Measurements from ENCODE around the gene RNF187. TPM values are rescaled to one million over a fixed set of nuclear protein-coding genes. Genes with fewer than 3 reads are reported as not detected.
A peak's percentile ranks its signal among the peaks of the same experiment; 100 is the strongest.

Gene RNF187
- total and polyA plus RNA-seq, 2 donors from 2014 or later, result 85.2 to 137 TPM

GRCh38 chr1:228459091-228459993, 27.8 kb upstream of the RNF187 start:
- H3K9me3 ChIP-seq (ENCODE audit: control insufficient read depth in 2 of 3, insufficient read depth in 1 of 3, low read length in 3 of 3), result no peaks in the 10 kb centered on the region
- no peak overlapping the region for H3K9ac ChIP-seq (ENCODE audit: low read length in 3 of 3)
- no peak overlapping the region for H3K27ac ChIP-seq (ENCODE audit: low read depth in 2 of 2, low read length in 2 of 2)
- peaks cover 5% of the 10 kb centered on the region for H3K27me3 ChIP-seq (ENCODE audit: control insufficient read depth, insufficient read depth, low read length)
- H3K4me1 ChIP-seq (ENCODE audit: control insufficient read depth in 2 of 3, insufficient read depth in 2 of 3, low read depth in 1 of 3, low read length in 3 of 3), result peaks cover 0 to 5% (median 0%) of the 10 kb centered on the region in 3 donors
- no peaks in the 10 kb centered on the region for H3K36me3 ChIP-seq (ENCODE audit: control insufficient read depth in 2 of 3, insufficient read depth in 3 of 3, low read length in 3 of 3)
- FAIRE-seq (no peak), DNase-seq (peak; percentile 81 to 91 (median 89))
- TF ChIP-seq CTCF (IDR thresholded peaks at IDR 0.05; ENCODE audit: borderline replicate concordance, extremely low read depth, insufficient read depth), result peak; percentile 38
- H3K4me3 ChIP-seq (ENCODE audit: low read length in 3 of 3), result peak overlapping the region in 1 of 3 donors; percentile 54
- intact Hi-C loops (cut with DNase I), result no loop called here

- H3K27ac ChIP-seq (ENCODE audit: low read depth in 2 of 2, low read length in 2 of 2), result no peak overlapping the region
- H3K36me3 ChIP-seq (ENCODE audit: control insufficient read depth in 2 of 3, insufficient read depth in 3 of 3, low read length in 3 of 3), result no peaks in the 10 kb centered on the region
- no peak overlapping the region for H3K9ac ChIP-seq (ENCODE audit: low read length in 3 of 3)
- no peak for FAIRE-seq
- no peak overlapping the region for H3K4me3 ChIP-seq (ENCODE audit: low read length in 3 of 3)
- H3K27me3 ChIP-seq (ENCODE audit: control insufficient read depth, insufficient read depth, low read length), result peaks cover 6% of the 10 kb centered on the region
- peaks cover 0 to 5% (median 0%) of the 10 kb centered on the region in 3 donors for H3K4me1 ChIP-seq (ENCODE audit: control insufficient read depth in 2 of 3, insufficient read depth in 2 of 3, low read depth in 1 of 3, low read length in 3 of 3)
- TF ChIP-seq CTCF (IDR thresholded peaks at IDR 0.05; ENCODE audit: borderline replicate concordance, extremely low read depth, insufficient read depth), result no peak
- no peak for DNase-seq
- H3K9me3 ChIP-seq (ENCODE audit: control insufficient read depth in 2 of 3, insufficient read depth in 1 of 3, low read length in 3 of 3), result no peaks in the 10 kb centered on the region
- intact Hi-C loops (cut with DNase I), result no loop called here
Observed at GRCh38 chr1:228460821-228461220, 26.4 kb upstream of the RNF187 start.

GRCh38 chr1:228462560-228462959, 24.6 kb upstream of the RNF187 start:
- no peaks in the 10 kb centered on the region for H3K9me3 ChIP-seq (ENCODE audit: control insufficient read depth in 2 of 3, insufficient read depth in 1 of 3, low read length in 3 of 3)
- peaks cover 14% of the 10 kb centered on the region for H3K27me3 ChIP-seq (ENCODE audit: control insufficient read depth, insufficient read depth, low read length)
- H3K4me3 ChIP-seq (ENCODE audit: low read length in 3 of 3), result no peak overlapping the region
- no peaks in the 10 kb centered on the region for H3K36me3 ChIP-seq (ENCODE audit: control insufficient read depth in 2 of 3, insufficient read depth in 3 of 3, low read length in 3 of 3)
- H3K9ac ChIP-seq (ENCODE audit: low read length in 3 of 3), result no peak overlapping the region
- intact Hi-C loops (cut with DNase I), result no loop called here
- no peak for TF ChIP-seq CTCF (IDR thresholded peaks at IDR 0.05; ENCODE audit: borderline replicate concordance, extremely low read depth, insufficient read depth)
- FAIRE-seq (no peak), DNase-seq (no peak)
- H3K27ac ChIP-seq (ENCODE audit: low read depth in 2 of 2, low read length in 2 of 2), result no peak overlapping the region
- peaks cover 0 to 5% (median 0%) of the 10 kb centered on the region in 3 donors for H3K4me1 ChIP-seq (ENCODE audit: control insufficient read depth in 2 of 3, insufficient read depth in 2 of 3, low read depth in 1 of 3, low read length in 3 of 3)
